HG03439 (cell line): ENCODE measurements around the gene PHC1.
"Not testable (repeated sequence)": the region's sequence is repeated elsewhere in the genome, so short reads cannot be mapped to it uniquely, and the experiment has no call there.

Source experiments
- ATAC-seq: cut with Tn5 transposase; IDR thresholded peaks from one replicate; pipeline ENCODE4 v1.9.1; 2021; ENCODE audit warnings: mild to moderate bottlenecking, moderate library complexity; ENCODE audit not compliant: unreplicated experiment

PHC1 gene

DNA sequence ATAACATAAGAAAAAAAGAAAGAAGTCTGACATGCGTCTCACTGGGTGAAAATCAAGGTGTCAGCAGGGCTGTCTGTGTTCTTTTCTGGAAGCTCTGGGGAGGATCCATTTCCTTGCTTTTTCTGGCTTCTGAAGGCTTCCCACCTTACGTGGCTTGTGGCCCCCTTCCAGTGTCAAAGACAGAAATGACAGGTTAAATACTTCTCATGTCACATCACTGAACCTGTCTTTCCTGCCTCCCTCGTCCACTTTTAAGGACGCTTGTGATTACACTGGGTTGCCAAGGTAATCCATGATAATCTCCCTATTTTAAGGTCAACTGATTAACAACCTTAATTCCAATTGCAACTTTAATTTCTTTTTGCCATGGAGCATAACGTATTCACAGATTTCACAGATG, 4.6 kb upstream of the PHC1 start:
- ATAC-seq = no peak

DNA sequence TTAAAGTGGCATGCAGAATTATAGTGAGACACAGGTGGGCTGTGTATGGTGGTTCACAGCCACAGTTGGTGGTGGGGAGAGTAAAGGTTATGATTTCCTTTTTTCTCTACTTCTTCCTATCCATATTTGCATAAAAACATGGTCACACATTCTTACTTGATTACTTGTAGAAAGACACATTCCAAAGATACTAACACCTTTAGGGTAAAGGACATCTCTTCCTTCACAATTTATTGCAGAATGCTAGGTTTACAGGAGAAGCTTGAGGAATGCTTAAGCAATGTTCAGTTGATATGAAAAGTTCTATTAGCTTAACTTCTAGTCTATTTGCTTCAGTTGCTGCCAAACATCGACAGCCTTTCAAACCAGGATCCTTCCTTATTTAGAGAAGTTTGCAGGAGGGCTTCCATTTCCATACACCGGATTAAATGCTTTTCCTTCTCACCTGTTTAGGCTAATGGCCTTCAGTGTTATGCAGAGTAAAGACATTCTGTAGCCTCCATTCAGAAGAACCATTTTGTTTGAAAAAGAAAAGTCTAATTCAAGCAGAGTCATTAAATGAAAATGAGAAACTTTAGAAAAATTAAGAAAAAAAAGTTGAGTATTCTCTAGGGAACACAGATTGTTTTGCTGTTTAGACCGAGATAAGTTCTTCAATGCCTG, 2.6 kb upstream of the PHC1 start:
- no peak for ATAC-seq

GRCh38 chr12:8912914-8913313, 1.4 kb upstream of the PHC1 start:
- ATAC-seq = no peak

DNA sequence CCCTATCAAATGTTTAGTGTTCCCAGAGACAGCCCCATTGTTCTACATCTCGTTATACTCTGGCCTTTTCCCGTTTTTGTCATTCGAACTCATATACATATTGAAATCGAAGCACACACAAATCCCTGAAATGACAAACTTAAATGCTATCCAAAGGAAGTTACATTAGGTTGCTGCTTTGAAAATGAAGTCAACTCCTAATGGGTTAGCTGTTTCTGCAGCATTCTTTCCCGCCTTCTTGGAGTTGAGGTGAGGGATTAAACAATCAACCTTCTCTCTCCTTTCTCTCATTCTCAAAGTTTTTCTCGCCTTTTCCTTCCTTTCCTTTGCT, 642 bp upstream of the PHC1 start:
- ATAC-seq = no peak

DNA sequence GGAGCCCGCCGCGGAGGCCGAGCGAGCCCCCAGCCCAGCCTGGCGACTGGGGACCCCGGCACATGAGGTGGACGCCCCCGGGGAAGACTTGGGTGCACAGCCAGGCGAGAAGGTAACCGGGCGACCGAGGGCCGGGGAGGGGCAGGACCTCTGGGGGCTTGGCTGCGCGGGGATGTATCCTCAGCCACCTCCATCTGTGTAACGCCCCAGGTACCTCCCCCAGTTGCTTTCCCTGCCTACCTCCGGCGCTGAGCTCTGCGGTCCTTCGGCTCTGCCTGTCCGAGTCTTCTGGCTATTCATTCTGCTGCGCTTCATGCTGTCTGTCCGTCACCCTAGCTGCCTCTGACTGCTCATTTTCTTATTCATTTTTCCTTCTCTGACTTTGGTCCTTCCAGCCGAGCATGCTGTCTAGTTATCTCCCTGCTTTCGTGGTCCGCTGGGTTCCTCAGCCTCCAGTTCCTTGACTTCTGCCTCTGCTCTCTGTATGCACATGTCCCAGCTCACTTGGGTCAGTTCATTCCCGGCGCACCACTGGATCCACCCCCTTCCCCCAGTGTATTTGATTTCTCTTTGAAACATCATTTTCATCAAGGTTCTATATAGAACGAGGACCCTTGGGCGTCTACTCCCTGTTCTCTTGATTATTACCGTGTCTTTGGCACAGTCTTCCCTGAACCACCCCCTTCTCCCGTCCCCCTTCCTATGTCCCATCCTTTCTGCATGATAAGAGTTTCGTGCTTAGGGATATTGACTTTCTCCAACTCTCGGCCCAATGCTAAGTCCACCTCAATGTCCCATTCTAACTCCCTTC, 612 bp downstream of the PHC1 start:
- peak; percentile 64 for ATAC-seq

GRCh38 chr12:8916154-8916553, 1.8 kb downstream of the PHC1 start:
- no peak for ATAC-seq

DNA sequence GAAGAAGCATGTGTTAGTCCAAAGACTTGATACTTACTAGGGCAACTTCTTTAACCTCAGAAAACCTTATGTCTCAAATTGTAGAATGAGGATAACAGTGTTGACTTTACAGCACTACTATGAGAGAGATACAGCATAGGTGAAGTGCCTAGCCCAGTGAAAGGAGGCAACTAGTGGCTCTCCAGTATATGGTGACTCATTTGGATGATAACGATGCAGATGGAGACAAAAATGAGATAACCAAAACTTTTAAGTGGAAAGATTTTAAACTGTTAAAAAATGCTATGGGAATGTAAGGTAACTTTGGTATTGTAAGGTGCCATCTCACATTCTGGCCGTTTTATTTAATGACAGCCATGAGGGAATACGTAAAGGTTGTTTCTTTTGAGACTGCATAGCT, 2.7 kb downstream of the PHC1 start:
- ATAC-seq = no peak

DNA sequence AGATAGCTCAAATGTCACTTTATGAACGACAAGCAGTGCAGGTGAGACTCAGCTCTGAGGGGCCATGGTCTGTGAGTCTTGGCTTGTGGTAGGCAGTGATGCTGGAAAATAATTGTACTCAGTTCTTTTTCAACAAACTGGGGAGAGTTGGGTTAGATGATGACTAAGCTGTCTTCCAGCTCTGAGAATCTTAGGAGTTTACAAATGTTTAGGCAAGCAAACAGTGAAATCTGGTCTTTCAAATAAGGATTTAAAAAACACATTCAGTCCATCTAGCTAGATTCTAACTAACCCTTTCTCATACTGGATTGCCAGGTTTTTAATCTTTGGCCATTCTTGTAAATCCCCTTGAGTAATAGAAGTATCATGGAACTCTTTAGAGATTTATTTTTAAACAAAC, 3.4 kb downstream of the PHC1 start:
- ATAC-seq = no peak

DNA sequence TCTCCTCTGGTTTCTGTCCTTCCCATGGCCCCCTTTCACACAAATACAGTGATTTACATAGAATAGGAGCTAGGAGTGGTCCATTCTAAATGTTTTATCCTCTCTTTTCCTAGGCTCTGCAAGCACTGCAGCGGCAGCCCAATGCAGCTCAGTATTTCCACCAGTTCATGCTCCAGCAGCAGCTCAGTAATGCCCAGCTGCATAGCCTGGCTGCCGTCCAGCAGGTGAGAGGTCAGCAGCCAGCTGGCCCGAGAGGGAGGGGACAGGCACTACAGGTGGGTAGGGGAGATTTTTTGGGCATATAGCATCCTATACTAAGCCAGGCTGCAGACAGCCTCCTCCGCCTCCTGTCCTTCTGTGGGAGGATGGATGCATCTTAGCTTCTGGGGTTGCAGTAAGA, 5.3 kb downstream of the PHC1 start:
- ATAC-seq = not testable (repeated sequence)

DNA sequence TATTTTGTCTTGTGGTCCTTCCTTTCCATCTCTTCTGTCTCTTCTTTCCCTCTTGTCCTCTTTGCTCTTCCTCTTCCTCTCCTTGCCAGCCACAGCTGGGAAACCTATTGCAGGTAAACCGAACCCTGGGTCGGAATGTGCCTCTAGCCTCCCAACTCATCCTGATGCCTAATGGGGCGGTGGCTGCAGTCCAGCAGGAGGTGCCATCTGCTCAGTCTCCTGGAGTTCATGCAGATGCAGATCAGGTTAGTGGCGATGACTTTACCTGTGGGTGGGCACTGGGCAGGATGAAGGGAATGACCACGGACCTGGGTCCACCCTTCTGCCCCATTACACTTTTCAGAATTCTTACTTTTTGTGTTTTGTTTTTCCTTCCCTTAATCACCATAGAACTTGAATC, 8.2 kb downstream of the PHC1 start:
- ATAC-seq = no peak

- ATAC-seq = not testable (repeated sequence)
These were observed 16.5 kb downstream of the PHC1 start for GRCh38 chr12:8930655-8931323.

DNA sequence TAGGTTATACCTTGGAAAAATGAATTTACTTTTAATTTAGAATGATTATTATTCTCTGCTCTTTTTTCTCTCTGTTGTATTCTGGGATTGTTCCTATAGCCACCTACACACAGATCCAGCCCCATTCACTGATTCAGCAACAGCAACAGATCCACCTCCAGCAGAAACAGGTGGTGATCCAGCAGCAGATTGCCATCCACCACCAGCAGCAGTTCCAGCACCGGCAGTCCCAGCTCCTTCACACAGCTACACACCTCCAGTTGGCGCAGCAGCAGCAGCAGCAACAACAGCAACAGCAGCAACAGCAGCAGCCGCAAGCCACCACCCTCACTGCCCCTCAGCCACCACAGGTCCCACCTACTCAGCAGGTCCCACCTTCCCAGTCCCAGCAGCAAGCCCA, 18.2 kb downstream of the PHC1 start:
- ATAC-seq = not testable (repeated sequence)

DNA sequence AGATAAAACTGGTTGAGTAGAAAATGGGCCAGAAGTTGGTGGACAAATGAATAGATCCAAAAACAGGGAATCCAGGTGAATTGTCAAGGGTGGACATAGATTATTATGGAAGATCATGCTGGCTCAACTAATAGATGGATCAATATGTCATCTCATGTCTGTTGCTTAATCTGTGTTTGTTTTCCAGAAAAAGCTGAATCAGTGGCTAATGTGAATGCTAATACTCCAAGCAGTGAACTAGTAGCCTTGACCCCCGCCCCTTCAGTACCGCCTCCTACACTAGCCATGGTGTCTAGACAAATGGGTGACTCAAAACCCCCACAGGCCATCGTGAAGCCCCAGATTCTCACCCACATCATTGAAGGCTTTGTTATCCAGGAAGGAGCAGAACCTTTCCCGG, 19.8 kb downstream of the PHC1 start:
- ATAC-seq = not testable (repeated sequence)

DNA sequence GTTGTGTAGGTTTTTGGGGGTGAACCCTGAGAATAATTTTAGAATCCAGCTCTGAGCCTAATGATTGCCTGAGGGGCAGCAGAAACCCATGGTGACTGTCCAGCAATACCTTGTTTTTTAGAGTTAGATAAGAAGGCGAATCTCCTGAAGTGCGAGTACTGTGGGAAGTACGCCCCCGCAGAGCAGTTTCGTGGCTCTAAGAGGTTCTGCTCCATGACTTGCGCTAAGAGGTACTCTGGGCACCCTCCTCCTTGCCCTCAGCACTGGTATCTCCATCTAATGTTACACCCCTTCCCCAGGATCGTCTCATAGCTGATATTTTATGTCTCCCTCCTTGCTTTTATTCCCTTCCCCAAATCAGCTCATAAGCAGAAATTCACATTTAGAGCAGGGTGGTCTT, 22.4 kb downstream of the PHC1 start:
- no peak for ATAC-seq

DNA sequence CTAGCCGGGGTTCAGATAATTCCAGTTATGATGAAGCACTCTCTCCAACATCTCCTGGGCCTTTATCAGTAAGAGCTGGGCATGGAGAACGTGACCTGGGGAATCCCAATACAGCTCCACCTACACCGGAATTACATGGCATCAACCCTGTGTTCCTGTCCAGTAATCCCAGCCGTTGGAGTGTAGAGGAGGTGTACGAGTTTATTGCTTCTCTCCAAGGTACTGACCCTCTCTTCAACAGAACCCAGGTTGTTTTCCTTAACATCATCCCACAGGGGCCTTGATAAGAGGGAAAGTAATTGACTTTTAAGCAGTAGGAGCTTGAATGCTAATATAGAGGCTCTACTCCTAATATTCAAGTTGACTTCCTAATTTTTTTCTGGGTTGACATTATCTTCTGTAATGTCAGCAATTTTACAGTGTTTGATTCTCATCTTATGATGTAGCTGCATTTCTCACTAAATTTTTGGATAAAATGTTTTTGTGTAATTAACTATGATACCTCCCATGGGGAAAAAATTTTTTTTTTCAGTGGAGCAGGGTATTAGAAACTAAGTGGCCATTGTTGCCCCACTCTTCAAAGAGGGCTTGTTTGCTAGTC, 23.6 kb downstream of the PHC1 start:
- not testable (repeated sequence) for ATAC-seq

DNA sequence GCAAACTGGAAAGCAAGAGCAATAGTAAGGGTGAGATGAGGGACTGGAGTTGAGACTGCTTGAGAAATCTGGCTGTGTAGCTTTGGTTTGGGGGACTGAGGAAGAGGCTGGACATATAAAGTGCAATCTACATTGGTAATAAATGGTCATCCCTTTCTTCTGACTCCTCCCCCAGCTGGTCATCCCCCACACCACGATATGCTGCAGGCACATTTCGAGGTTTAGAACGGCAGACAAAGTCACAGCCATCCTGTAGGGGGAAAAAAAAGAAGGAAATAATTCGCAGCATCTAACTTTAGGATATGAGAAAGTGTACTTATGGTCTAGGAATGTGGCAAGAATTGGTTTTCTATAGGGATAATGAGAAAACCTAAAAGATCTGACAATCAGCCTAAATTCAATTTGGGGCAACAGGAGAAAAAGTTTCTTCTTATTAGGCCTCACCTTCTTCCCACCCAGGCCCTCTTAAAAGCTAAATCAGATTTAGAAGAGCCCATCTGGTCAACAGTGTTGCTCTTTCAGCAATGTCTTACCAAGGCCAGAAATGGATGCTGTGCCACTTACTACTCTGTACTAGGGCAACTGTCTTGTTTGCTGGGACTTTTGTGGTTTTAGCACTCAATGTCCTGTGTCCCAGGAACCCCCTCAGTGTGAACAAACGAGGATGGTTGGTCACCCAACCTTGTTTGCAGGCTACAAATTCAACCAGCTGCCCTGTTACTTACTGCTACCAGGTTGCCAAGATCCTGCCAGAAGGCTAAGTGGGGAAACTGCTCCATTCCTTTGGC, 27.6 kb downstream of the PHC1 start:
- no peak for ATAC-seq

GRCh38 chr12:8943565-8944186, 29.4 kb downstream of the PHC1 start:
- ATAC-seq = no peak

DNA sequence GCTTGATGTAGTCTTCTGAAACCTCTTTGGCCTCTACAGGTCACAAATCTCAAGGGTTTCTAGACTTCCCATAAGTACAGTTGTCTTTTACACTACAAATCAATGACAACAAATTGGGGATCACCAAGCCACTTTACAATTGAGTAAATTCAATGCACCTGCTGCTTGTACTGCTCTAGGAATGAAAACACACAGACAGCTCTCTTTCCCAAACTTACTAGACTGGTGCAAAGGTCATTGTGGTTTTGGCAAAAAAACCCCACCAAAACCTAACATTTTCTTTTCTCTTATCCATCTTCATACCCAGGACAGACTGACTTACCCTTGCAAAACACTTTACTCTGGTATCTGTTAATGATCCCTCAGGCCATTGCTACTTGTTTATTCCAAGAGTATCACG, 32.4 kb downstream of the PHC1 start:
- no peak for ATAC-seq

DNA sequence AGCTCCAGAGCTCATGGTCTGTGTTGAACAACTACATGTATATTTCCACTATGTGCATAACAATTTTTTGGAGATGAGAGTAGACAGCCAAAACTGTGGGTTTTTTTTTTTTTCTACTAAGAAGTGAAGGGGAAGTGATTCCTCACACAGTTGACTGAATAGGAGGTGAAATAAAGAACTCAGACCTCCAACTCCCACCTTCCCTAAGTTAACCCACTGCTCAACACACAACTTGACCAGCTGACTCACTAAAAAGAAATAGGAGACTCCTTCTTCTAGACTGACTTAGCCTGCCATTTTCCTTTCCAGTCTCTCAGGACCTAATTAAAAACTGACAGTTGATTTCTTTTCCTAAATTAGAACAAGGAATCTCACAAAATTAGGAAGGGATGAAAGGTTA, 33.4 kb downstream of the PHC1 start:
- ATAC-seq = no peak

DNA sequence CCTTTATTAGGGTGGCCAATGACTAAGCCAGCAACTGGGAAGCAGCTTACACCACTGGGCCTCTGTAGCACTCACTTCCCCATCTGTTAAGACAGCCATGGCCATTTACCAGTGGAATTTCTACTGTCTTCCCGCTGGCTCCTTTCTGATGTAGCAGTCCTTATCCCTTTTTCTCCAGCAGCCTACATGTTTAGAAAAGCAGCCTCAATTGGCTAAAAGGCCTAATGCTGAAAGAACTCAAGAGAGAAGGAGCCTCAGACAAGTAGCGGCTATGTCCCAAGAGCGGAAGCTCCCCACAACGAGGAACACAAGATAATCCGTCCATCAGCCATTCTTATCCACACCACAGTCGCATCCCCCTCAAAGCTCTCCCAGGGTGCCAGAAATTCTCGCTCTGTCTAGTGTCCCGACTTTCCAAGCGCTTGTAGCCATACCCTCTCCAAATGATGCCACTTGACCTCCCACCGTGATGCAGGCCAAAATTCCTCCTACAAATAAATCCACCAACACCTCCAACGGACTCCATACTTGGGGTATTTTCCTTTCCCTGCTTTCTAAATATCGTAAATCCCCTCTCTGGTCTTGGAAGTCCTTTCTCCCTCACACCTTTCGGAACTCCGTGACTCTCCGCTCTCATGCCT, 34.5 kb downstream of the PHC1 start:
- no peak for ATAC-seq
